ENCODE results near the gene DPT.

Gene DPT

DNA sequence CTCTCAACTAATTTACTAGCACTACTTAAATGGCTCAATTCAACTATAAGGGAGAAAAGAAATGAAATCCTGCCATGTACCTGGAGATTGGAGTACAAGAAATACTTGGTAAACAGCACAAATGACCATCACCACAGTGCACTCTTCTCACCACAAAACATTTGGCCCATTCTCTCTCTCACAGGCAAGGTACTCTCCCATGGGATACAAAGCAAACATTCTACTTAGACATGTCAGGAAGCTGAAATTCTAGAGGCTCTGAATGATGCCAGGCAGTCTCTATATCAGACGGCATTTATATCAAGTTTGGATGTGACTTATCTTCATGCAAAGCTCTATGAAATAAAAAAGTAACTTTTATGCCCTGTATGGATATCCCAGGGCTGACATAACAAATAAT, 72.5 kb downstream of the DPT start:
- no peak overlapping the region for H3K27ac ChIP-seq
- TF ChIP-seq, protein P1, sequence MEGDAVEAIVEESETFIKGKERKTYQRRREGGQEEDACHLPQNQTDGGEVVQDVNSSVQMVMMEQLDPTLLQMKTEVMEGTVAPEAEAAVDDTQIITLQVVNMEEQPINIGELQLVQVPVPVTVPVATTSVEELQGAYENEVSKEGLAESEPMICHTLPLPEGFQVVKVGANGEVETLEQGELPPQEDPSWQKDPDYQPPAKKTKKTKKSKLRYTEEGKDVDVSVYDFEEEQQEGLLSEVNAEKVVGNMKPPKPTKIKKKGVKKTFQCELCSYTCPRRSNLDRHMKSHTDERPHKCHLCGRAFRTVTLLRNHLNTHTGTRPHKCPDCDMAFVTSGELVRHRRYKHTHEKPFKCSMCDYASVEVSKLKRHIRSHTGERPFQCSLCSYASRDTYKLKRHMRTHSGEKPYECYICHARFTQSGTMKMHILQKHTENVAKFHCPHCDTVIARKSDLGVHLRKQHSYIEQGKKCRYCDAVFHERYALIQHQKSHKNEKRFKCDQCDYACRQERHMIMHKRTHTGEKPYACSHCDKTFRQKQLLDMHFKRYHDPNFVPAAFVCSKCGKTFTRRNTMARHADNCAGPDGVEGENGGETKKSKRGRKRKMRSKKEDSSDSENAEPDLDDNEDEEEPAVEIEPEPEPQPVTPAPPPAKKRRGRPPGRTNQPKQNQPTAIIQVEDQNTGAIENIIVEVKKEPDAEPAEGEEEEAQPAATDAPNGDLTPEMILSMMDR (conservative IDR thresholded peaks at IDR 0.05): no peak
- TF ChIP-seq ZFX (IDR thresholded peaks at IDR 0.05): no peak

DNA sequence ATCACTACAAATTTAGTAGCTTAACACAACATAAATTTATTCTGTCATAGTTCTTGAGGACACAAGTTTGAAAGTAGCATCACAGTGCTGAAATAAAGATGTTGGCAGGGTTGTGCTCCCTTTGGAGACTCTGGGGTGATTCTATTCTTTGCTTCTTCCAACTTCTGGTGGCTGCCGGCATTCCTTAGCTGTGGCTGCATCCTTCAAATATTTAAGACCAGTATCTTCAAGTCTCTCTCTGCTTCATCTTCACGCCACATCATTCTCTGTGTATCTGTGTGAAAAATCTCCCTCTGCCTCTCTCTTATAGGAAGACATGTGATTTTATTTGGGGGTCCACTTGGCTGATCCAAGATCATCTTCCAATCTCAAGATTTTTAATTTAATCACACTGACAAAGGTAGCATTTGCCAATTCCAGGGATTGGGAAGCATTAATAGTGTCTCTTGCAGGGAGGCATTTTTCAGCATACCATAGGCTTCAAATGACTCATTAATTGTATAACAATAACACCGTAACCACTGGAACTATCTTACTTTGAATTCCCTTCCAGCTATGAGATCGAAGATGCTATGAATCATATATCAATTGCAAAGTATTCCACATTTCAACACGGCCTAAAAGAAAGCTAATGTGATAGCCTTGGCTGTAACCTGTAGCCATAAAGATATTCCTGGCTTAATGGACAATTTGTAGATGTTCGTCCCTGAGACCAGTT, 74.6 kb downstream of the DPT start:
- H3K27ac ChIP-seq: no peak overlapping the region
- TF ChIP-seq ZFX (IDR thresholded peaks at IDR 0.05): no peak
- TF ChIP-seq, protein P1 (conservative IDR thresholded peaks at IDR 0.05): no peak

DNA sequence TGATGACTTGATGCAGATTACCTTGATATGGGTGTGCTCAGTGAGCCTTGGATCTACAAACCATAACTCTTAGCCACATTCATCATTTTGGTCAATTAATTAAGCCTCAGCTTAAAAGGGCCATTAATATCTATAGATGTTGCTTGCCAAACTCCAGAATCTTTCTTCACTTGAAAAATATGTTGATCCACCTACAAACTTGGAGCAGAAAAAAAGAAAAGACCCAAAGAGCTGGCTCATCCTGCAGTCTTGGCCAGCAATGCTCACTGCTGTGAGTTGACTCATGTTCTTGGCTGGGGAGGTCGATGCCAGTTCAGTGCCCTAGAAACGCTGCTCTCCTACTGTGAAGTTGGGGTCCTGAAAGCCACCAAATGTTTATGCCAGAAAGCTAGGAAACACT, 75.4 kb downstream of the DPT start:
- no peak overlapping the region for H3K27ac ChIP-seq
- TF ChIP-seq ZFX (IDR thresholded peaks at IDR 0.05): no peak
- TF ChIP-seq, protein P1 (conservative IDR thresholded peaks at IDR 0.05): no peak

DNA sequence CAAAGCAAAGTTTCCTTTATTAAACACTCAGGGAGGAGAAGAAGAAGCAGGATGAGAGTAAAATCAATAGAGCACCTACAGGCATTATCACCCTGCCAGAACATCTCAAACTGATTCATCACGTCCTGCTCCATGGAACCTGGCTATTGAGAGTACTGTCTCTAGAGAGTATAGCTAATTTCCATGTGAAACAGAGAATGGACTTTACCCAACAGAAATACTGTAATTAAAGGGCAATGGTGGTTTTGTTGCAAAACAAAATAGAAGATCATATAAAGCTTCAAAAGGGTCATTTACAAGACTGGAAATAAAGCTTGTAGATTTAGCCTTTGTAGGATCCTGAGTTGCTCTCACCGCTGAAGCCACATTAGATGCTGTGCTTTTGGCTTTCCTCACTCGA, 83.3 kb downstream of the DPT start:
- H3K27ac ChIP-seq: no peak overlapping the region

More for the DNA sequence above, 83.3 kb downstream of the DPT start:
- TF ChIP-seq, protein P1 (conservative IDR thresholded peaks at IDR 0.05): no peak
- TF ChIP-seq ZFX (IDR thresholded peaks at IDR 0.05): no peak
